GM21528 (cell line): ENCODE results near the gene BEND6.

Source experiments
- ATAC-seq: cut with Tn5 transposase; IDR thresholded peaks from one replicate; pipeline ENCODE4 v1.9.1; 2021; ENCODE audit warnings: mild to moderate bottlenecking, moderate library complexity; ENCODE audit not compliant: unreplicated experiment, low FRiP score

The BEND6 gene, protein sequence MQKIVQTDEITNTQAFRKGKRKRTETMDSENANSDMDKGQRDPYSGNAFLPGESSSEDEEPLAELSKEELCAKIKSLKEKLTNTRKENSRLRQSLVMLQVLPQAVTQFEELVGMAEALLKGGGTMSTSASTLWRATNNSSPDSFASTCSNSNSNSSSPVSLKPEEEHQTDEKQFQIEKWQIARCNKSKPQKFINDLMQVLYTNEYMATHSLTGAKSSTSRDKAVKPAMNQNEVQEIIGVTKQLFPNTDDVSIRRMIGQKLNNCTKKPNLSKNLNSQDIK

GRCh38 chr6:56954403-56955170 is at the start of gene BEND6:
TSS of gene BEND6 (plus strand) at chr6:56955107. CDS start at chr6:56981811, 26,704 bp downstream.
- peak; percentile 44 for ATAC-seq

DNA sequence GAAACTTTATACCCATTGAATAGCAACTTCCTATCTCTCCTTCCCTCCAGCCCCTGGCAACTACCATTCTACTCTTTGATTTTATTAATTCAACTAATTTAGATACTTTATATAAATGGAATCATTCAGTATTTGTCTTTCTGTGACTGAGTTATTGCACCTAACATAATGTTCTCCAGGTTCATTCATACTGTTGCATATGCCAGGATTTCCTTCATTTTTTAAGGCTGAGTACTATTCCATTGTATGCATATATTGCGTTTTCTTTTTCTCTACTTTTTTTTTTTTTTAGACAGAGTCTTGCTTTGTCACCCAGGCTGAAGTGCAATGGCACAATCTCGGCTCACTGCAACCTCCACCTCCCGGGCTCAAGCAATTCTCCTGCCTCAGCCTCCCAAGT is 49.5 kb upstream of the BEND6 start:
- no peak for ATAC-seq

DNA sequence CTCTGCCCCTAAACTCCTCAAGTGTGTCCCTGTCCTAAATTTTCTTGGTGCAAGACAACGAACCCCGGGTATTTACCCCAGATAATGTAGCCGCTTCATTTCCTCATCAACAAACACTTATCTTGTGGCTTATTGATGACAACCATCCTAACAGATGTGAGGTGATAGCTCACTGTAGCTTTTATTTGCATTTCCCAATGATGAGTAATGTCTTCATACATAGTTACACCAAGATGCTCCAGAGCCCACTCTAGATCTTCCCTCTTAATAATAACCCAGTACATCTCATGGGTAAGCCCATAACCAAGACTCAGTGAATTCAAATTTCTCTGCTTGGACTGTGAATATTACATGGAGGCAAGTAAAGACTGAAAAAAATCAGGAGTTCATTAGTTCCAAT is 48.2 kb upstream of the BEND6 start:
- no peak for ATAC-seq

DNA sequence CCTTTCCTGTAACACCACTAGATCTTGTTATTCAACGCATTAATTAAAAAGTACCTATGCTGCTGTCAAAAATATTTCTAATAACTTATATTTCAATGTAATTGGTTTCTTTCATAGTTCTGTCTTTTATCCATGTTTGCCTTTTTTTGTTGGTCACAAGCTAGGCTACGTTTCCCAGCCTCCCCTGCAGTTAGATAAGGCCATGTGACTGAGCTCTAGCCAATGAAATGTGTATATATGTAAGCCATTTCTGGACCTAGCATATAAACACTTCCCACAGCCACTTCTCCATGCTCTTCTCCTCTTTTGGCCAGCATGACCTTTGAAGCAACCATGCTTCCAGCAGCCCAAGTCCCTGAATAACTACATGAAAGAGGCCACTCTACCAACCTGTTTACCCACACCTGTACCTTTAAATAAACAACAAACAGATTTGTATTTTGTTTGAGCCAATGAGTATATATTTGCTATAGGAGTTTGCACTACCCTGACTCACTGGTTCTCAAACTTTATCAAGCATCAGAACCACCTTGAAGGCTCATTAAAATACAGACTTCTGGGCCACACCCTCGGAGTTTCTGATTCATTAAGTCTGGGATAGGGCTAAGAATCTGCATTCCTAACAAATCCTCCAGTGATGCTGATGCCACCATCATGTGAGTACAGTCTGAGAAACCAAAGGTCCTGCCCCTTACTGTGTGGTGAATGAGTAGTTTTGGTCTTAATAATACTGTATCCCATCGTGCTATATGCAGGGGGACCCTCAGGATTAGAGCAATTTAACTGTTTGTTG is 45.6 kb upstream of the BEND6 start:
- no peak for ATAC-seq

DNA sequence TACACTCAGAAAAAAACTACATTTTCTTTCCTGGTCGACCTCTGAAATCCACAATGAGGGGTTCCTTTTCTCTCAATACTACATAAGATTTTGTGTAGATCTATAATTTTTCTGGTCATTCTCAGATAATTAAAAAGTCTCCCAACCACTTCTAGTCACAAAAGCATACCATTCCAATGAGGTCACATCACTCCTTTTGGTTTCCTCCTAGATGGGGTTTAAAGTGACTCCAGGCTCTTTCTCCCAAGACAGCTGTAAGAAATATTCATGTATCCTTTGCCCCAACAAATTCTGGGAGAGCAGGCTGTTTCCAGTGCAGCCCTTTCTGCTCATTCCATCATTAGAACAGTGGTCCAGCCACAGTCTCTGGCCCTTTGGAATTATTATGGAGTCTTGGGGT is 43.1 kb upstream of the BEND6 start:
- no peak for ATAC-seq

- no peak for ATAC-seq
Measured at GRCh38 chr6:56913285-56914074, 41.4 kb upstream of the BEND6 start.

DNA sequence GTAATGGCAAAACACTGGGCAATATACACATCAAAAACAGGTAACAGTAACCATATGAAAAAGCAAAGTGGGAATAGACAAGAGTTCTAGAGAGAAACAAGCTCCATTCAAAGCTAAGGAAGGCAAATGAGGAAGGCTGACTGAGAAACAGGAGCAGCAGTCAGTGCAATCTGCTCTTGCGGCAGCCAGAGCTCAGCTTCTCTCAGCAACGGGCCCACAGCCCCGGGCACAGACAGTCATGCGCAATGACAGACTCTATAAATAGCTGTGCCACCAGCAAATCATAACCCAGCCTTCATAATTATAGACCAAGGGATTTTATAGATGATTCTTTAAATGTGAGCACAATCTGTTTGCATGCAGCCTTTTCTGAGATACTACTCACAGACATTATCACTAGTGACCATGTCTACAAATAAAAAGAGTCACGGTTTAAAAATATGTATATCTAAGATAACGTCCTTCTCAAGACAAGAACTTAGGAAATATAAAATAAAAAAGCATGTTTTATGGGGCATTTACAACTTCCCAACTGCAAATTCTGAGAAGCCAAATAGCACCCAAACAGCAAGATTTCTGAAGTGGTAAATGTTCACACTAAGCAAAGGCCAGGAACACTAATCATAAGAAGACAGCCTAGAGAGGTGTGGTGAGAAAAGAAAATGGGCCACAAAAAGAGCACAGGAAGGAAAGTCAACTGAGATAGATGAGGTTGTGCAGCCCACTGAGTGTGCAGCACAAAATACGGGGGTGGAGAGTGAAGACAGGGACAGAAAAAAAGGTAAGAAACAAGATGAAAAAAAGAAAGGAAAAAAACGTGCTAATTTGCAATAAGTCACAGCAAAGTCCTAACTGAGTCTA is 39.9 kb upstream of the BEND6 start:
- ATAC-seq, result no peak

DNA sequence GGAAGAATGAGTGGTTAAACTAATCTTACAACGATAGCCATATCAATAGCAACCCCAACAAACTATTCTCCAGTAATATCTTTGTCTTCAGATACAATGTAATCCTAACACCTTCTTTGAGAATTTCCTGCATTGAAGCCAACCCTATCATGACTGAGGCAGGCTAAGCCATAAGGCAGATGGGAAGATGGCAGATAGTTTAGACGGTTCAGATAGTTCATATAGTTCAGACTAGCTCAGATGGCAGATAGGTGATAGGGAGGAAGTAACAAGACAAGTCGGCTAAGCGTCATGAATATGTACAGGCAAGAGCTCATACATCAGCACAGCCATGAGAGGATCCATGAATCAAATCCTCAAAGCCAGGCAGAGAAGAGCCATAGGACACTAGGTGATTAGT is 39.1 kb upstream of the BEND6 start:
- no peak for ATAC-seq

GRCh38 chr6:56916849-56917551 is 37.9 kb upstream of the BEND6 start:
- ATAC-seq, result no peak

DNA sequence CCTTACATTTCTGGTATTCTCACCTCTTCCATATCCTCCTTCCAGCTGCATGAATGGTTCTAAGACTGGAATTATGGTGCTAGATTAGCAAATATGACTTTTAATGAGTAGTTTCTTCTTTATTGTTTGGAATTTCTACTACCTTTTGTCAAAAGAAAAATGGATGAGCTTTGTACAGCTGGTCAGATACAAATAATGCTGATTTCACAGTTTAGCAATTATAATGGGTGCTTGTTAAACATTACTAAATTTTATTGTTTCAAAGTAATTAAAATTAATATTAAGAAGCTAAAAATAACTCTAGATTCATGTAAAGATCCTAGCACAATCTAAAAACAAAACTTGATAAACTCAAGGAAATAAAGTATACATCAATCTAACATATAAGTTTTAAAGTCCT is 32.3 kb upstream of the BEND6 start:
- no peak for ATAC-seq

GRCh38 chr6:56923565-56923964 is 31.3 kb upstream of the BEND6 start:
- no peak for ATAC-seq

DNA sequence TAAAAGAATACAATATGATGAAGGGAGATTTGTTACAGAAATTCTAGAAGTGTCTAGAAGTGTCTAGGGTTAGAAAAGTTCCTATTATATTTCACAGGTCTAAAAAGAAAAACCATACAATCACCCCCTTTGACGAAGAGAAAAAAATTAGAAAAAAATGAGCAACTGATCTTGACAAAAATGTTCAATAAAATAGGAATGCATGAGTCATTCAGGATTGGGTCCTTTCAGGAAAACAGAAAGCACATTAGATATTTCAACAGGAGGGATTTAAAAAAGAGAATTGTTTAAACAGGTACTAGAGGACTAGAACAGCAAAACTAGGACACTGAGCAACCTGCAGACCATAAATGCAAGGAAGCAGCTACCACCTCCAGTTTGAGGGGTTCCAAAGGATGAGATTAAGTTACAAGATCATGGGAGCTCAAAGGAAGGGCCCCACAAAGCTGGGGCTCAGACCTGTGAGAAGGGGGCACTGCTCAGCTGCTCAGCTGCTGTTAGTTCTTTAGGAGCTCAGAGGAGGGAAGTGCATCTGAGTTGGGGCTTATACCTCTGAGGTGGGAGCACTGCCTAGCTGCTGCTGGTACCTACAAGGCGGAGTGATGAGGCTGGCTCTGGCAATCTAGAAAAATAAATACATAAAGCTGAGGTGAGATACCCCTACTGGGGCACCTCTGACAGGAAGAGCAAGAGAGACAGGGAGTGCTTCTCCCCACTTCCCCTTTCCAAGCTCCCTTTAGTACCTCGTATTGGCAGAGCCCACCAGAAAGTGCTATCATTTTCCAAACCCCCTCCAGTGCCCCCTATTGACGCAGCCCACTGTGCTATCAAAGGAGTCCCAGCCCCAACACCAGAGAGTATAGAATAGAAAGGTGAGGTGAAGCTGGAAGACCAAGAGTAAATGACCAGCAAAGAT is 27.1 kb upstream of the BEND6 start:
- no peak for ATAC-seq

DNA sequence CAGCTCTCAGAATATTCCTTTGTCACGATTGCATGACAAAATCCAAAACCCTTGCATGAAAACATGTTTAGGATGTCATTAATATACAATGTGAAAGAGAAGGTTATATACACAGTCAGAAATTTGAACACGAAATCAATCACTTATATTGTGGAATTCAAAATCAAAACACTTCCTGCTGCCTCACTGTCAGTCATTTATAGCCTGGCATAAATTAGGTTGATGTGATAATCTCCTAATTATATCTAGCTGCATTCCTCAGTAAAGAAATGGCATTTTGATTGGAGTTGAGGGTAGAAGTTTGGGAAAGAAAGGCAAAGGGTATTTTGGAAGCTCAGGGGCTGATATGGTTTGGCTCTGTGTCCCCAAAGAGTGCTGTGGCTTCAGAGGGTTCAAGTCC is 24.1 kb upstream of the BEND6 start:
- no peak for ATAC-seq

GRCh38 chr6:56932910-56933477 is 21.9 kb upstream of the BEND6 start:
- ATAC-seq, result no peak

DNA sequence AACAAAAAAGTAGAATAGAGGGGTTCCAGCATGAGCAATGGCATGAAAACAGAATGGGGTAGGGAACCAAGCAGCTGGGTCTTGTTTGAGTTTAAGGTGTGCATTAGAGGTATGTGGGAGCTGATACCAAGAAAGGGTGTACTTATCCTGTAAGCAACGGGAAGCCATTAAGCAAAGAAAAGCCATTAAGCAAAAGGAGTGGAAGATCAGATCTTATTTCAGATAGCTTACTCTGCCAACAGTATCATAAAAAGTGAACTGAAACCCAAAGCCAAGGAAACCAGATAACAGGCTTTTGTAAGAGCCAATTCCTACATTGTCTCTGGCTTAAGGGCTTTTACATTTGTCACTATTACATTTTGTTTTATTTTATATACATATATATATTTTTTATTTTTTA is 21.3 kb upstream of the BEND6 start:
- ATAC-seq, result no peak

- no peak for ATAC-seq
Measured at GRCh38 chr6:56934876-56935275, 20.0 kb upstream of the BEND6 start.

DNA sequence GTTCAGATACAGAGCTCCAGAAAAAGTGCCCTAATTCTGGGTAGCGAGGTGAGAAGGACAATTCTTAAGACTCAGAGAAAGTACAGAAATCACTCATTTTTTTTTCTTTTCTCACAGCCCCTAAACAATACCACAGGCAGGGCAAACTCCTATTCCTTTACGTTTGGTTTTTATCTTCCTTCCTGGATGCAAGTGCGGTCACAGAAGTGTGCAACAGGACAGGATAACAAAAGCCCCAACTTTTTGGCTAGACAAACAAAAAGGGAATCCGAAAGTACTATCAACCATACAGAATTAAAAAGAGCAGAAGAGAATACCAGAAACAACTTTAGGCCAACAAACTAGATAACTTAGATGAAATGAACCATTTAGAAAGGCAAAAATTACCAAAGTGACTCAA is 18.4 kb upstream of the BEND6 start:
- ATAC-seq, result no peak
